NCI-H1417 (cell line): ENCODE data around the gene MLYCD.
A peak's percentile ranks its signal among the peaks of the same experiment; 100 is the strongest.

Experiments used
- DNase-seq, 3 experiments: peaks; one replicate each; lab custom pipeline; 2025; lab: John Stamatoyannopoulos, UW

The MLYCD gene

DNA sequence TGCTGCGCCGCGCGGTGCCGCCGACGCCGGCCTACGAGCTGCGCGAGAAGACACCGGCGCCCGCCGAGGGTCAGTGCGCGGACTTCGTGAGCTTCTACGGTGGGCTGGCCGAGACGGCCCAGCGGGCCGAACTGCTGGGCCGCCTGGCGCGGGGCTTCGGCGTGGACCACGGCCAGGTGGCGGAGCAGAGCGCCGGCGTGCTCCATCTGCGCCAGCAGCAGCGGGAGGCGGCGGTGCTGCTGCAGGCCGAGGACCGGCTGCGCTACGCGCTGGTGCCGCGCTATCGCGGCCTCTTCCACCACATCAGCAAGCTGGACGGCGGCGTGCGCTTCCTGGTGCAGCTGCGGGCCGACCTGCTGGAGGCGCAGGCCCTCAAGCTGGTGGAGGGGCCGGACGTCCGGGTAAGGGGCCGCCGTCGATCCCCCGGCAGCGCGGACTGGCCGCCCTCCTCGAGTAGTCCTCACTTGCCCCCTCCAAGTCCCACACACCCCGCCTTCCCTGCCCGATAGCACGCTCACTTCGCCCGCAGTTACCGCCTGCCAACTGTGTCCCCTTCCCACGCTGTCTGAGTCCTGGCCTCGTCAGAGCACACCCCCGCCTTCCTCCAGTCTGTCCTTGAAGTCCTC, 470 bp downstream of the MLYCD start:
- DNase-seq = peak in 2 of 3 experiments; percentile 63 to 75

GRCh38 chr16:83899978-83900377, 1.1 kb downstream of the MLYCD start:
- DNase-seq = no peak

DNA sequence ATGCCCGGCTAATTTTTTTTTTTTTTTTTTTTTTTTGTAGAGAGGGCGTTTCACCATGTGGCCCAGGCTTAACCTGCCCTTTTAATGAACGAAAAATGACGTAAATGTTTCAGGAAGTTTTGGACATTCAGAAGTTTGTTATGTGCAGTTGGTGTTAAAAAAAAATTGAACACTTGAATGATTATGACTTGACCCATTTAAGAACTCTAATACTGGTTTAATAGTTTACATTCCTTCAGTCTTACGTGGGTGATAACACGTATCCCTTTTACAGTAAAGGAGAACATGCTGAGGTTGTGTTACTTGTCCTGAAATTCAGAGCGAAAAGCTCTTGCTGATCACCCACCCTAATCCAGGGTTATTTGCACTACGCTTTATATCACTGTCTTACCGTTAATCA, 1.7 kb downstream of the MLYCD start:
- no peak for DNase-seq

DNA sequence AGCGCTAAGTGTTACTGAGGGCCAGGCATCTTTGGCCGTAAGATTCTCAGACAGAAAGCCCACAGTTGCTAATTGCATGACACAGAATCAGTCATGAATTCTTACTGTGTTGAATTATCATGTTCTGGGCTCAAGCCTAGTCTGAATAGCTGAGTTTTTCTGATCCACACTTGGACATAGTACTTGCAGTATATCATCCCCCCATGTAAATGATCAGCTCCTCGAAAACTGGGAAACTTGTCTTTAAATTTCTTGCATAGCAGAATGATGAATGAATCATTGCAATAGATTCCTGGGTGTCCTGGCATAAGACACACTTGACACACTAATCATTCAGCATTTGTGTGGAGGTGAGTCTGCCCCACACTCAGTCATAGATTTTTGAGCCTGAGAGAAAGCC, 2.2 kb downstream of the MLYCD start:
- DNase-seq = no peak

DNA sequence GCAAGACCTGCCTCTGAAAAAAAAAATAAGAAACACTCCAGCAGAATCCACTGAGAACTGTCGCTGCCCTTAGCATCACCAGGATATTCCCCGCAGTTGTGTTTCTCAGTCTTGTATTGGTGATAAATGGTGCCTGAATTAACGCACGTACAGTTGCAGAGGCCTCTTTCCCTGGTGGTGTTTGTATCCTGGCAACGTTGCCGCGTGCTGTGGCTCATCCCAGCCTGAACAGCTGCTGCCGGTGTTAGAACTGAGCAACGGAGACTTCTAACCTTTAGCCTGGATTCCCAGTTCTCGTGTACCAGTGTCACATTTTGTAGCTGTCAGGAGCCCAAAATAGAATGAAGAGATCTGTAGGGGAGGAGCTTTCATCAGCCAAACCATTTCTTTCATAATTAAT, 4.8 kb downstream of the MLYCD start:
- peak in 2 of 3 experiments; percentile 32 to 79 for DNase-seq

DNA sequence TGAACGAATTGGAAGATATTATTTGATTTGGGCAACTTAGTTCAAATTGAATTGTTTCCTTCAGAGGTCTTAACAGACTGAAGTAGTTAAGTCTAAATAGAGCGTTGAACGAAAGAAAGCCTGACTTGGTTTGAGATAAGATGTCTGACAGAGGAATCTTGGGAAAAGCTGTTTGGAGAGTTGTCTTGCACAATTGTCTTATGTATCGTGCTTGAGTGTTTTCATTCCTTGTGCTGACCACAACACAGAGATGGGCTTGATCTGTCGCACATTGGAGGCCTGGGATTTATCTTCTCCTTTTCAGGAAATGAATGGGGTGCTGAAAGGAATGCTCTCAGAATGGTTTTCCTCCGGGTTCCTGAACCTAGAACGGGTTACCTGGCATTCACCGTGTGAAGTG, 7.8 kb downstream of the MLYCD start:
- DNase-seq = no peak

DNA sequence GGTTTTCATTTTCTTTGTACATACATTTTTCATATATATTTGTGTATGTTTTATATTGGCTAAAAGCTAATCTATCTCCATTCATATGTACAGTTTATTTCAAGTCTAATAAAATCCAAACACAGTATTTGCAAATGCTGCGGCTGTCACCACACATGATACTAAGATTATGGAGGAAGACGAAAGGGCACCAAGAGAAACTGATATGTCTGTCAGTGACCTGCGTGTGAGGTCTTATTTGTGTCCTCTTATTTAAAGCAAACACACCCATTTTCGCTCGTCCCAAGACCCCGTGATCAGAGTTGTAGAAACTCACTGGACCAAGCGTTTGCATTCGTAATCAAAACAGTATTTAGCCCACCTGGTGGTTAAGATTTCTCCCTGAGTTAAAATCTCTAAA, 8.2 kb downstream of the MLYCD start:
- no peak for DNase-seq

DNA sequence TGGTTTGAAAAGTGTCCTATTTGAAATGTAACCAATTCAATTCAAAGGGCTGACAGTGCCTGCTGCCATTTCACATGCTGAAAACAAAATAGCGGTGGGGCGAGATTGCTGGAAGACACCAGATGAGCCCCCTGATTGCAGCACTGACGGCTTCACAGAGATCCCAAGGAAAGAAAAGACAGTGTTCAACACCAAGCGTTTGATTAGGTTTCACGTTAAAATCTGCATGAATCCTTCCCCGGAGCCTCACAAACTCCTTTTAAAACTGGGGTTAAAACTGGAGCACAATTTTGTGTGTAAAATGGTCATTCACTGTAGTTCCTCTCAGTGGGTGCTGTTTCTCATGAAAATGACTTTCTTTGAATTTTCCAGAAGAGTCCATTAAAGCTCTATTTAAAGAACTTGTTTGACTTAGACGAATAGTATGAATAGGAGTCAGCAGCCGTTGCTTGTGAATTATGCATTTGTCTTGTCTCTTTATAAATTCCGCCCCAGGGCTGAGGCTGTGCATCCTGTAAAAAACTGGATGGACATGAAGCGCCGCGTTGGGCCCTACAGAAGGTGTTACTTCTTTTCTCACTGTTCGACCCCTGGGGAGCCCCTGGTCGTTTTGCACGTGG, 8.8 kb downstream of the MLYCD start:
- DNase-seq = no peak

- DNase-seq = no peak
Observed at GRCh38 chr16:83908798-83909197, 9.9 kb downstream of the MLYCD start.

GRCh38 chr16:83911290-83911689, 12.4 kb downstream of the MLYCD start:
- DNase-seq = no peak

- no peak for DNase-seq
Observed at GRCh38 chr16:83912519-83913244, 13.8 kb downstream of the MLYCD start.

GRCh38 chr16:83913245-83913633, 14.3 kb downstream of the MLYCD start:
- no peak for DNase-seq

DNA sequence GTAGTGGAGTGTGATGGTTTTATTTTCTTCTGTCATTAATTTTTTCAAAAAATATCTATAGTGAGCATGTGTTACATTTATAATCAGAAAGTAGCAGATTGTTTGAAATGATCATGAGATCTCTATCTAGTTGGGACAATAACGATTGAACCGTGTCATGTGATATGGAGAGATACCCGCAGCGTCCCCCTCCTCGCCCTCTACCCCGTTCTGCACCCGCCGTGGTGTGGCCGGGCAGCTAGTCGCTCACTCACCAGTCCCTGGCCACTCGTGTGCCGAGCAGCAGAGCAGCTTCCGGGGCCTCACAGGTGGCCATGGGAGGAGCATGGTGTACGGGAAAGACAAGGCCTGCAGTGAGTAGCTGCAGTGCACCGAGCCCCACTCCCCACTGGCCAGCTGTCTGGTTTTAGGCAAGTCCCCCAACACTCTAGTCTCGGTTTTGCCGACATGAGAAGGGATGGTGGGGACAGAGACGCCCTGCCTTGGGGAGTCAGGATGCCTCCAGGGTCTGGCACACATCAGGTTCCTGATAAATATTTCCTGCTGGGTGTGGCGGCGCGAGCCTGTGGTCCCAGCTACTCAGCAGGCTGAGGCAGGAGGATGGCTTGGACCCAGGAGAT, 15.3 kb downstream of the MLYCD start:
- no peak for DNase-seq

GRCh38 chr16:83915081-83915480, 16.2 kb downstream of the MLYCD start:
- DNase-seq = no peak

DNA sequence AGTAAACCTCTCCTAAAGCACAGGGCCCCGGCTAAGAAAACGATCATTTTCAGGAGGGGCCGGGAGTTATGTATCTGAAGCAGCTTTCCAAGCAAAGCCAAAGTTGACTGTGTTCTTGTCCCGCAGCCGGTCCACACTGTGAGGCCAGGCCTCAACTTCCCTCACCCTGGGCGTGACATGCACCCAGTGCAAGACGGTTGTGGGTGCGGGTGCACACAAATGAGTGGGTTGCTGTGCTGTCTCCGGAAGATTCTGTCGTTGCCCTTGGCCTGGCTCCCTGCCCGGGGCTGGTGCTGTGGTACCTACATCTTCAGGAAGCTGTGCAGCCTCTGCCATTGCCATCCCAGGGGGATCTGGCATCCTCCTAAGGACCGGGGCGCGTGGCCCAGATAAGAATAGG, 16.6 kb downstream of the MLYCD start:
- no peak for DNase-seq

- DNase-seq = no peak
Observed at GRCh38 chr16:83917152-83918120, 18.5 kb downstream of the MLYCD start.

DNA sequence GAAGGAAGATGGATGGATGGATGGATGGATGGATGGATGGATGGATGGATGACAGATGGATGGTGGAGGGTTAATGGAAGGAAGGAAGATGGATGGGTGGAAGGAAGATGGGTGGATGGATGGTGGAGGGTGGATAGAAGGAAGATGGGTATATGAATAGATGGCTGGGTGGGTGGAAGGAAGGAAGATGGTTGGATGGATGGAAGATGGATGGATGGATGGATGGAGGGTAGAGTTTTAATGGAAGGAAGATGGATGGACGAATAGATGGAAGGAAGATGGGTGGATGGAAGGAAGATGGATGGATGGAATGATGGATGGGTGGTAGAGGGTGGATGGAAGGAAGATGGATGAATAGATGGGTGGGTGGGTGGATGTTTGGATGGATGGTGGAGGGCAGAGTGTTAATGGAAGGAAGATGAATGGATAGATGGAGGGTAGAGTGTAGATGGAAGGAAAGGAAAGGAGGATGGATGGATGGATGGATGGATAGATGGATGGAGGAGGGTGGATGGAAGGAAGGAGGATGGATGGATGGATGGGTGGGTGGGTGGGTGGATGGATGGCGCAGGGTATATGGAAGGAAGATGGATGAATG, 22.1 kb downstream of the MLYCD start:
- no peak for DNase-seq

DNA sequence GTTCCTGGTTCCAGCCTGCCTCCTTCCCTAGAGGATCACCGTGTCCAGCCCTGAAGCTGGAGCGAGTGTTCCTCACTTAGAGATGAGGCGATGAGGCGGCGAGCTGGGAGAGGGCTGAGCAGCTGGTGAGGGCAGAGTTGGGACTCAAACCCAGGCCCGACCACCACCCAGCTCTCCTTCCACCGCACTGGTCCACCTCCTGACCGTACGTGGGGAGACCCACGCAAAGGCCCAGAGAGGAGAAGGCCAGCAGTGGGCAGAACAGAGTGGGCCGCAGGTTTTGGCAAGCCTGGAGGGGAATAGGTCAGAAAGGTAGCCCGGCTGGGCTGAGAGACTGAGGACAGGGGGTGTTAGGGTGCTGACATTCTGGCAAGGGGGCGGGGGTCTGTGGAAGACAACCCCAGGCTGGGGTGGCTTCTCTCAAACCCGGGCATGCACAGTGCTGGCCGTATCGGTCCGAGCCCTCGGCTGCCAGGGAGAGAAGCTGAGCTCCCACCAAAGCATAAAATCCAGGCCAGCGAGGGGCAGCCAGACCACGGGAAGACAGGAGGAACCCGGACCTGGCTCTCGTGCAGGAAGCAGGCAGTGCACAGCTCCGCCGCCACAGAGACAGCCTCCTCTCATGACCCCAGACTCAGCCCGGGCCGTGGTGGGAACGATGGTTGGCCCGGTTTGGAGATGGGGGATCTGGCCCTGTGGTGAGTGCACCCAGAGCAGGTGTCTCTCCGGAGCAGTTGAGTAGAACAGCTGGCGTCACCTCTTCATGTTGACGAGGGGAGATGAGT, 24.9 kb downstream of the MLYCD start:
- no peak for DNase-seq

DNA sequence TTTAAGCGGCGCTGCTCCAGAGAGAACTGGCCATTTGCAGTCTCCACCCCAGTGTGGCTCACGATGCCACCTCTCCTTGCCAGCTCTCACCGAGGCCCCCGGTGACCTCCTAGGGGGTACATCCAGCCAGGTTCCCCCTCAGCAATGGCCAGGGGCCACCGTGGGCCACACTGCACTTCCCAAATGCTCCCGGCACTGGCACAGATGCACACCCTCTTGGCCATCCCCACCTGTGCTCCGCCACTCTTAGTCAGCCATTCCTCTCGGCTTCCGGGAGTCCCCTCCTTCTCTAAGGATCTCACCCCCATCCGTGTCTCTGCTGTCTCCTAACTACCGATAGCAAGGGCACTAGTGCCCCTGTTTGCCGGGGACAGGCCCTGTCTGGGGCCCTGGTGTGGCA, 25.8 kb downstream of the MLYCD start:
- DNase-seq = no peak

- no peak for DNase-seq
Observed at GRCh38 chr16:83925095-83925905, 26.4 kb downstream of the MLYCD start.
